HL-60 (cell line): ENCODE data around the gene ADGRD2.

Experiments
- DNase-seq, 2 experiments: peaks; one replicate each; pipeline ENCODE4 v3.0.0-alpha.2; 2010 to 2020; ENCODE audit warnings: low read depth in 1 of 2, low spot score in 1 of 2
- H3K27ac ChIP-seq: fragments of 250-450 bp; sonication (Bioruptor Pico); replicated peaks from 2 replicates; pipeline ENCODE4 v1.5.1; 2020; ENCODE audit warnings: mild to moderate bottlenecking, moderate library complexity
- H3K27me3 ChIP-seq: fragments of 250-450 bp; sonication (Bioruptor Pico); 2 replicates; pipeline ENCODE4 v1.5.1; 2021; ENCODE audit warnings: mild to moderate bottlenecking, moderate library complexity; ENCODE audit not compliant: insufficient read depth, poor library complexity, severe bottlenecking
- H3K4me3 ChIP-seq: replicated peaks from 2 replicates; pipeline ENCODE4 v1.5.1; 2011; ENCODE audit warnings: mild to moderate bottlenecking, control low read depth, low read length; ENCODE audit not compliant: insufficient read depth
- CTCF ChIP-seq: IDR thresholded peaks from one replicate; pipeline ENCODE4 v1.5.1; 2011; ENCODE audit warnings: low read length, control low read depth, inconsistent platforms; ENCODE audit not compliant: insufficient read depth
- GABPA ChIP-seq: IDR thresholded peaks from 2 replicates; pipeline ENCODE4 v1.6.1; 2012; ENCODE audit warnings: low read depth
- POLR2AphosphoS5 ChIP-seq: IDR thresholded peaks from 2 replicates; pipeline ENCODE4 v1.6.1; 2012; ENCODE audit warnings: low read depth
- SPI1 ChIP-seq: IDR thresholded peaks from 2 replicates; pipeline ENCODE4 v1.6.1; 2012; ENCODE audit warnings: low read depth, mild to moderate bottlenecking, borderline replicate concordance
- TF ChIP-seq, protein P1 (sequence below): IDR thresholded peaks from 2 replicates; pipeline ENCODE4 v1.6.1; 2012; ENCODE audit warnings: low read depth; ENCODE audit not compliant: insufficient replicate concordance

ADGRD2 gene

DNA sequence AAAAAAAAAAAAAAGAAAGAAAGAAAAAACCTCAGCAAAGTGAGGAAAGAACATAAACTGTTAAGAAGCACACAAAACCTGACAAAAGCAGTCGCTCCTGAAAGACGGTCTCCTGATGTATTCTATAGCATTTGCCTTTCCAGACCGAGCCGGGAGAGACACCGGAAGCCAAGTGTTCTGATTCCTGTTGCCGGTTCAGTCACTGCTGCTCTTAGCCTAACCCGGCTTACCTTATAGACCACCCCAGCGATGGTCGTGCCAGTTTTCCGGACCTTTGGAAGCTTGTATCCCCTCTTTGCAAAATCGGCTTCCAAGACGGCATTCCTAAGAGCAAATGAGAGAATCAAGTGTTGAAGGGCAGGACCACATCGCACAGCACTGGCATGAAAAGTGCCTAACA is 35.6 kb upstream of the ADGRD2 start:
- H3K4me3 ChIP-seq: peak overlapping the region; percentile 87
- TF ChIP-seq SPI1: no peak
- TF ChIP-seq GABPA: no peak
- TF ChIP-seq, protein P1, sequence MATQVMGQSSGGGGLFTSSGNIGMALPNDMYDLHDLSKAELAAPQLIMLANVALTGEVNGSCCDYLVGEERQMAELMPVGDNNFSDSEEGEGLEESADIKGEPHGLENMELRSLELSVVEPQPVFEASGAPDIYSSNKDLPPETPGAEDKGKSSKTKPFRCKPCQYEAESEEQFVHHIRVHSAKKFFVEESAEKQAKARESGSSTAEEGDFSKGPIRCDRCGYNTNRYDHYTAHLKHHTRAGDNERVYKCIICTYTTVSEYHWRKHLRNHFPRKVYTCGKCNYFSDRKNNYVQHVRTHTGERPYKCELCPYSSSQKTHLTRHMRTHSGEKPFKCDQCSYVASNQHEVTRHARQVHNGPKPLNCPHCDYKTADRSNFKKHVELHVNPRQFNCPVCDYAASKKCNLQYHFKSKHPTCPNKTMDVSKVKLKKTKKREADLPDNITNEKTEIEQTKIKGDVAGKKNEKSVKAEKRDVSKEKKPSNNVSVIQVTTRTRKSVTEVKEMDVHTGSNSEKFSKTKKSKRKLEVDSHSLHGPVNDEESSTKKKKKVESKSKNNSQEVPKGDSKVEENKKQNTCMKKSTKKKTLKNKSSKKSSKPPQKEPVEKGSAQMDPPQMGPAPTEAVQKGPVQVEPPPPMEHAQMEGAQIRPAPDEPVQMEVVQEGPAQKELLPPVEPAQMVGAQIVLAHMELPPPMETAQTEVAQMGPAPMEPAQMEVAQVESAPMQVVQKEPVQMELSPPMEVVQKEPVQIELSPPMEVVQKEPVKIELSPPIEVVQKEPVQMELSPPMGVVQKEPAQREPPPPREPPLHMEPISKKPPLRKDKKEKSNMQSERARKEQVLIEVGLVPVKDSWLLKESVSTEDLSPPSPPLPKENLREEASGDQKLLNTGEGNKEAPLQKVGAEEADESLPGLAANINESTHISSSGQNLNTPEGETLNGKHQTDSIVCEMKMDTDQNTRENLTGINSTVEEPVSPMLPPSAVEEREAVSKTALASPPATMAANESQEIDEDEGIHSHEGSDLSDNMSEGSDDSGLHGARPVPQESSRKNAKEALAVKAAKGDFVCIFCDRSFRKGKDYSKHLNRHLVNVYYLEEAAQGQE: no peak
- no peak for TF ChIP-seq POLR2AphosphoS5
- TF ChIP-seq CTCF: no peak

GRCh38 chr9:124415102-124415851 is 35.0 kb upstream of the ADGRD2 start, which contains the start of gene PSMB7:
Gene PSMB7, minus strand, starts transcription at chr9:124415442. Its CDS starts 17 bp downstream, at chr9:124415425.
- Histone ChIP-seq H3K27me3 (no peaks in the 10 kb centered on the region), H3K27ac (peak within 1 kb of the TSS; percentile 70), H3K4me3 (peak within 1 kb of the TSS; percentile 87)
- TF ChIP-seq CTCF (peak; percentile 61), GABPA (peak; percentile 98), SPI1 (no peak), POLR2AphosphoS5 (peak; percentile 79)
- TF ChIP-seq, protein P1: peak; percentile 81
- peak; percentile 95 to 98 for DNase-seq

More for the DNA sequence above, 35.6 kb upstream of the ADGRD2 start:
- no peak for DNase-seq
- H3K27ac ChIP-seq: peak overlapping the region; percentile 70
- no peaks in the 10 kb centered on the region for H3K27me3 ChIP-seq

- no peak for TF ChIP-seq CTCF
- TF ChIP-seq, protein P1: no peak
- no peak for TF ChIP-seq GABPA
- no peak for TF ChIP-seq SPI1
- TF ChIP-seq POLR2AphosphoS5: no peak
- H3K27me3 ChIP-seq: no peaks in the 10 kb centered on the region
- H3K27ac ChIP-seq: peak overlapping the region; percentile 55
- no peak for DNase-seq
- H3K4me3 ChIP-seq: peak overlapping the region; percentile 25
Observed at GRCh38 chr9:124415852-124416484, 34.3 kb upstream of the ADGRD2 start.
